Liver (tissue), 3 donors: ENCODE measurements around the gene C9orf50.

ENCODE experiments used
- EGR1 ChIP-seq, 2 donors: IDR thresholded peaks; 2 replicates each; pipeline ENCODE4 v1.6.1; 2016 to 2018; ENCODE audit warnings: antibody characterized with exemption in 2 of 2, low read depth in 2 of 2
- FOXA1 ChIP-seq: IDR thresholded peaks from 2 replicates; pipeline ENCODE4 v1.6.1; 2016; ENCODE audit warnings: antibody characterized with exemption
- GABPA ChIP-seq, 2 donors: IDR thresholded peaks in 1 of 2; conservative IDR thresholded peaks in 1 of 2; 2 replicates each; pipeline ENCODE4 v1.6.1; 2016; ENCODE audit warnings: antibody characterized with exemption in 2 of 2, mild to moderate bottlenecking in 1 of 2, moderate library complexity in 1 of 2
- HNF4A ChIP-seq, 2 donors: conservative IDR thresholded peaks; 2 replicates each; pipeline ENCODE4 v1.6.1; 2016; ENCODE audit warnings: antibody characterized with exemption in 2 of 2, mild to moderate bottlenecking in 2 of 2
- HNF4G ChIP-seq: IDR thresholded peaks from 2 replicates; pipeline ENCODE4 v1.6.1; 2016; ENCODE audit warnings: antibody characterized with exemption
- JUND ChIP-seq, 2 donors: IDR thresholded peaks; 2 replicates each; pipeline ENCODE4 v1.6.1; 2016; ENCODE audit warnings: antibody characterized with exemption in 2 of 2
- MAX ChIP-seq: IDR thresholded peaks from 2 replicates; pipeline ENCODE4 v1.6.1; 2016; ENCODE audit warnings: antibody characterized with exemption
- NR2F2 ChIP-seq: IDR thresholded peaks from 2 replicates; pipeline ENCODE4 v1.6.1; 2016; ENCODE audit warnings: antibody characterized with exemption
- RAD21 ChIP-seq, 2 donors: IDR thresholded peaks; 2 replicates each; pipeline ENCODE4 v1.6.1; 2016; ENCODE audit warnings: antibody characterized with exemption in 2 of 2, mild to moderate bottlenecking in 2 of 2
- REST ChIP-seq: IDR thresholded peaks from 2 replicates; pipeline ENCODE4 v1.6.1; 2016; ENCODE audit warnings: antibody characterized with exemption, mild to moderate bottlenecking
- SP1 ChIP-seq: IDR thresholded peaks from 2 replicates; pipeline ENCODE4 v1.6.1; 2018; ENCODE audit warnings: antibody characterized with exemption, mild to moderate bottlenecking
- TAF1 ChIP-seq: conservative IDR thresholded peaks from 2 replicates; pipeline ENCODE4 v1.6.1; 2016; ENCODE audit warnings: antibody characterized with exemption, mild to moderate bottlenecking
- ZBTB33 ChIP-seq: IDR thresholded peaks from 2 replicates; pipeline ENCODE4 v1.6.1; 2016; ENCODE audit warnings: antibody characterized with exemption
- TF ChIP-seq, protein P1 (sequence below): fragments of 150-350 bp; IDR thresholded peaks from 2 replicates; pipeline ENCODE4 v1.5.1; 2017; ENCODE audit warnings: improper control_type of control experiment, low read depth, low read length; ENCODE audit not compliant: missing input control
- donor health status: healthy.
- donor health status: healthy.

- TF ChIP-seq, protein P1, sequence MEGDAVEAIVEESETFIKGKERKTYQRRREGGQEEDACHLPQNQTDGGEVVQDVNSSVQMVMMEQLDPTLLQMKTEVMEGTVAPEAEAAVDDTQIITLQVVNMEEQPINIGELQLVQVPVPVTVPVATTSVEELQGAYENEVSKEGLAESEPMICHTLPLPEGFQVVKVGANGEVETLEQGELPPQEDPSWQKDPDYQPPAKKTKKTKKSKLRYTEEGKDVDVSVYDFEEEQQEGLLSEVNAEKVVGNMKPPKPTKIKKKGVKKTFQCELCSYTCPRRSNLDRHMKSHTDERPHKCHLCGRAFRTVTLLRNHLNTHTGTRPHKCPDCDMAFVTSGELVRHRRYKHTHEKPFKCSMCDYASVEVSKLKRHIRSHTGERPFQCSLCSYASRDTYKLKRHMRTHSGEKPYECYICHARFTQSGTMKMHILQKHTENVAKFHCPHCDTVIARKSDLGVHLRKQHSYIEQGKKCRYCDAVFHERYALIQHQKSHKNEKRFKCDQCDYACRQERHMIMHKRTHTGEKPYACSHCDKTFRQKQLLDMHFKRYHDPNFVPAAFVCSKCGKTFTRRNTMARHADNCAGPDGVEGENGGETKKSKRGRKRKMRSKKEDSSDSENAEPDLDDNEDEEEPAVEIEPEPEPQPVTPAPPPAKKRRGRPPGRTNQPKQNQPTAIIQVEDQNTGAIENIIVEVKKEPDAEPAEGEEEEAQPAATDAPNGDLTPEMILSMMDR = no peak
- TF ChIP-seq JUND (IDR thresholded peaks at IDR 0.05) (no peak), MAX (no peak), REST (no peak), ZBTB33 (no peak), RAD21 (IDR thresholded peaks at IDR 0.05) (no peak), HNF4G (no peak), TAF1 (no peak), SP1 (no peak), FOXA1 (no peak), EGR1 (IDR thresholded peaks at IDR 0.05; ENCODE audit: low read depth in 2 of 2) (no peak), HNF4A (conservative IDR thresholded peaks at IDR 0.05) (no peak), NR2F2 (no peak), GABPA (IDR thresholded peaks at IDR 0.05 in 1 of 2, conservative IDR thresholded peaks at IDR 0.05 in 1 of 2) (no peak)
These were observed 38.0 kb downstream of the C9orf50 start for GRCh38 chr9:129582855-129583254.
